Body of pancreas (tissue), 4 donors: ENCODE data around the gene ASB13. TPM values are rescaled to one million over a fixed set of nuclear protein-coding genes. Genes with fewer than 3 reads are reported as not detected.
A peak's percentile ranks its signal among the peaks of the same experiment; 100 is the strongest.

Source experiments
- ATAC-seq: fragments of 150-250 bp; one replicate; pipeline ENCODE4 v1.9.1; 2016
- DNase-seq, 4 donors: peaks; one replicate each; pipeline ENCODE4 v3.0.0-alpha.2; 2019
- H3K27ac ChIP-seq, 4 donors: fragments of 200-600 bp; sonication (generic); 1 replicate in 3 of 4; 2 replicates in 1 of 4; pipeline versions ENCODE4 v1.5.1 to v1.6.1; 2016 to 2019; ENCODE audit warnings: mild to moderate bottlenecking in 1 of 4, mixed read lengths in 1 of 4, moderate library complexity in 1 of 4
- H3K27me3 ChIP-seq, 2 donors: fragments of 200-600 bp; sonication (generic); one replicate each; pipeline ENCODE4 v1.6.0; 2016; ENCODE audit warnings: mild to moderate bottlenecking in 1 of 2
- H3K36me3 ChIP-seq, 2 donors: fragments of 200-600 bp; sonication (generic); replicated peaks in 1 of 2; 2 replicates each; pipeline ENCODE4 v1.5.1; 2016; ENCODE audit warnings: low read depth in 2 of 2; ENCODE audit not compliant: insufficient read depth in 1 of 2
- H3K4me1 ChIP-seq: fragments of 200-600 bp; sonication (generic); one replicate; pipeline ENCODE4 v1.6.0; 2016
- H3K4me3 ChIP-seq, 2 donors: fragments of 200-600 bp; sonication (generic); 1 replicate in 1 of 2; 2 replicates in 1 of 2; pipeline ENCODE4 v1.5.1; 2016 to 2019
- H3K9me3 ChIP-seq, 3 donors: fragments of 200-600 bp; sonication (generic); 1 replicate in 2 of 3; 2 replicates in 1 of 3; pipeline ENCODE4 v1.5.1; 2016
- CTCF ChIP-seq, 7 experiments: fragments of 450-650 bp in 4 of 7; fragments of 200-600 bp in 3 of 7; sonication (generic) in 3 of 7; IDR thresholded peaks; one replicate each; pipeline ENCODE4 v1.5.1; 2016 to 2019; ENCODE audit warnings: antibody characterized with exemption in 7 of 7
- POLR2A ChIP-seq, 3 donors: fragments of 450-650 bp; IDR thresholded peaks; one replicate each; pipeline ENCODE4 v1.6.1; 2016; ENCODE audit warnings: antibody characterized with exemption in 3 of 3, mild to moderate bottlenecking in 2 of 3
- WGBS, 2 donors: methylation state at CpG; one replicate each; pipeline ENCODE4 v1.1.5; 2017; 5-methylcytosine and 5-hydroxymethylcytosine counted together
- intact Hi-C: fragments of 100-400 bp; cut with DNase I; formaldehyde crosslinking; loops from one replicate; pipeline ENCODE4 v1.15.1; 2023
- total RNA-seq, 2 donors: library from RNA; depleted of rRNA; stranded (reverse); fragments of >200 nt; gene quantifications; one replicate each; pipeline ENCODE4 v1.1.0, GENCODE V29; 2016

The ASB13 gene
- total RNA-seq, 2 donors from 2014 or later: 7.6 to 15.0 TPM

DNA sequence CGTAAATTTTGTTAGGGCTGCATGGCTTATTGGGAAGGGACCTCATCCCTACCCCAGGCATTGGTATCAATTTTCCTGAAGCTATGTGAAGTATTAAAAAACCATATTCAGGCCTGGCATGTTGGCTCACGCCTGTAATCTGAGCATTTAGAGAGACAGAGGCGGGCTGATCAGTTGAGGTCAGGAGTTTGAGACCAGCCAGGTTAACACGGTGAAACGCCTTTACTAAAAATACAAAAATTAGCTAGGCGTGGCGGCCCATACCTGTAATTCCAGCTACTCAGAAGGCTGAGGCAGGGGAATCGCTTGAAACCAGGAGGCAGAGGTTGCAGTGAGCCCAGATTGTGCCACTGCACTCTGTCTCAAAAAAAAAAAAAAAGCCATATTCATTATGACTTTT, 25.4 kb upstream of the ASB13 start:
- H3K9me3 ChIP-seq: no peaks in the 10 kb centered on the region
- no peak overlapping the region for H3K27ac ChIP-seq
- no peak overlapping the region for H3K4me3 ChIP-seq
- peaks cover 14% of the 10 kb centered on the region for H3K4me1 ChIP-seq
- WGBS, 2 donors: 92% methylated on average over 8 of the region's 8 CpGs
- intact Hi-C loops: no loop called here
- no peaks in the 10 kb centered on the region for H3K36me3 ChIP-seq
- H3K27me3 ChIP-seq: no peaks in the 10 kb centered on the region
- TF ChIP-seq POLR2A (IDR thresholded peaks at IDR 0.05) (no peak), CTCF (IDR thresholded peaks at IDR 0.05) (no peak)
- no peak for ATAC-seq
- no peak for DNase-seq

DNA sequence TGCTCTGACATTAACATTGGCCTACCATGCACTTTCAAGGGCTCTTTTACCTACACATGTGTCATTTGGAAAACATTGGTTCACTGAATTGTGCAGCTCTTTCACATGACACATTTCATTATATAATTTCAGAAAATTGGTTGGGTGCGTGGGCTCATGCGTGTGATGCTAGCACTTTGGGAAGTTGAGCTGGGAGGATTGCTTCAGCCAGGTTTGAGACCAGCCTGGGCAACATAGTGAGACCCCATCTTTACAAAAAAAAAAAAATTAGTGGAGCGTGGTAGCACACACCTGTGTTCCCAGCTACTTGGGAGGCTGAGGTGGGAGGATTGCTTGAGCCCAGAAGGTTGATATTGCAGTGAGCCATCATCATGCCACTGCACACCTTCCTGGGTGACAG, 22.2 kb upstream of the ASB13 start:
- H3K9me3 ChIP-seq: no peaks in the 10 kb centered on the region
- H3K36me3 ChIP-seq: no peaks in the 10 kb centered on the region
- WGBS, 2 donors: 90 to 92% methylated on average over 3 of the region's 3 CpGs
- H3K4me1 ChIP-seq: peaks cover 18% of the 10 kb centered on the region
- H3K4me3 ChIP-seq: no peak overlapping the region
- no peaks in the 10 kb centered on the region for H3K27me3 ChIP-seq
- TF ChIP-seq POLR2A (IDR thresholded peaks at IDR 0.05) (no peak), CTCF (IDR thresholded peaks at IDR 0.05) (no peak)
- H3K27ac ChIP-seq: no peak overlapping the region
- intact Hi-C loops: no loop called here
- DNase-seq (no peak), ATAC-seq (no peak)

DNA sequence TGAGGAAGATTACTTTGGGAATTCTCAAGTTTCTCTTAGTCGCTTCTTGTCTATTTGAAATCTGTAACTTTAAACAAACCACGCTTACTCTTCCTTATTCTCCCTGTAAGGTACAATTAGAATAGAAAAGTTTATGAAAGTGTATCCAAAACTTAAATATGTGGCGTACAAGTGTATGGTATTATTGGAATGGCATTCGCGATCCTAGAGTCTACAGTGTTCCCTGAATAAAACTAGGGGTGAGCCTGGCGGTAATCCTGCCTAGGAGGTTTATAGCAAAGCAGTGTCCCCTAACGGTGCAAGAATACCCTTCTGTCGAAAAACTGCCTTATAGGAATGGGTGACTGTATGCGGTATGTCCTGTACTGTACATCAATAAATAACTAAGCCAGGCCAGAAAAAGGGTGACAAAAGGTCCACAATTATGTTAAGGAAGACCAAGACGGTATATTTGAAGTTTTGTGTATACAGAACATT, 19.4 kb upstream of the ASB13 start:
- Histone ChIP-seq H3K27ac (peak overlapping the region; percentile 66 to 92 (median 78)), H3K4me1 (peaks cover 16% of the 10 kb centered on the region), H3K36me3 (no peaks in the 10 kb centered on the region), H3K27me3 (no peaks in the 10 kb centered on the region), H3K4me3 (peak overlapping the region; percentile 53 to 96), H3K9me3 (no peaks in the 10 kb centered on the region)
- TF ChIP-seq POLR2A (IDR thresholded peaks at IDR 0.05) (no peak), CTCF (IDR thresholded peaks at IDR 0.05) (no peak)
- intact Hi-C loops: no loop called here
- DNase-seq (no peak), ATAC-seq (no peak)
- WGBS, 2 donors: 1 to 4% methylated on average over 10 of the region's 10 CpGs

- Histone ChIP-seq H3K27ac (peak overlapping the region; percentile 66 to 92 (median 78)), H3K36me3 (no peaks in the 10 kb centered on the region), H3K9me3 (no peaks in the 10 kb centered on the region), H3K4me3 (peak overlapping the region; percentile 53 to 96), H3K4me1 (peaks cover 16% of the 10 kb centered on the region), H3K27me3 (no peaks in the 10 kb centered on the region)
- ATAC-seq (peak; percentile 43), DNase-seq (peak; percentile 62 to 70 (median 66))
- 0% methylated on average over 21 to 64 of the region's 77 CpGs for WGBS, 2 donors
- TF ChIP-seq CTCF (IDR thresholded peaks at IDR 0.05): peak; percentile 16 to 40 (median 29)
- TF ChIP-seq POLR2A (IDR thresholded peaks at IDR 0.05): peak in 2 of 3 donors; percentile 23 to 27
- intact Hi-C loops: no loop called here
Observed at GRCh38 chr10:5684971-5685763, 18.8 kb upstream of the ASB13 start.
